Fibroblast of lung (primary cell): Measurements from ENCODE around the gene EEF1AKMT3. TPM values are rescaled to one million over a fixed set of nuclear protein-coding genes. Genes with fewer than 3 reads are reported as not detected.

Source experiments
- DNase-seq, 2 donors: peaks; one replicate each; pipeline versions ENCODE4 v3.0.0 to v3.0.0-alpha.2; 2010; ENCODE audit warnings: low read depth in 2 of 2
- H2AFZ ChIP-seq: 2 replicates; pipeline ENCODE4 v1.5.1; 2012; ENCODE audit warnings: low read length, control low read depth, inconsistent platforms
- H3K27ac ChIP-seq: 2 replicates; pipeline ENCODE4 v1.5.1; 2011; ENCODE audit warnings: low read length, control low read depth; ENCODE audit not compliant: insufficient read depth
- H3K27me3 ChIP-seq: 2 replicates; pipeline ENCODE4 v1.5.1; 2011; ENCODE audit warnings: mild to moderate bottlenecking, low read length; ENCODE audit not compliant: control insufficient read depth, insufficient read depth
- H3K36me3 ChIP-seq: 2 replicates; pipeline ENCODE4 v1.5.1; 2011; ENCODE audit warnings: low read length; ENCODE audit not compliant: control insufficient read depth, insufficient read depth
- H3K4me1 ChIP-seq: 2 replicates; pipeline ENCODE4 v1.5.1; 2011; ENCODE audit warnings: low read length; ENCODE audit not compliant: control insufficient read depth, insufficient read depth; ENCODE audit errors: extremely low read depth
- H3K4me2 ChIP-seq: 2 replicates; pipeline ENCODE4 v1.5.1; 2011; ENCODE audit warnings: low read length, control low read depth; ENCODE audit not compliant: insufficient read depth; ENCODE audit errors: extremely low read depth
- H3K4me3 ChIP-seq, 4 experiments: fragments of 200-600 bp in 1 of 4; sonication (generic) in 1 of 4; replicated peaks in 1 of 4; 2 replicates each; pipeline ENCODE4 v1.5.1; 2011 to 2016; ENCODE audit warnings: low read length in 4 of 4, low read depth in 3 of 4, mild to moderate bottlenecking in 3 of 4, control low read depth in 2 of 4, inconsistent platforms in 1 of 4, mixed read lengths in 1 of 4; ENCODE audit not compliant: insufficient read depth in 1 of 4; ENCODE audit errors: control extremely low read depth in 1 of 4
- H3K79me2 ChIP-seq: 2 replicates; pipeline ENCODE4 v1.5.1; 2012; ENCODE audit warnings: mild to moderate bottlenecking, low read length, inconsistent platforms; ENCODE audit not compliant: control insufficient read depth, insufficient read depth
- H3K9ac ChIP-seq: 2 replicates; pipeline ENCODE4 v1.5.1; 2011; ENCODE audit warnings: mild to moderate bottlenecking, low read length, control low read depth; ENCODE audit not compliant: insufficient read depth
- H3K9me3 ChIP-seq: 2 replicates; pipeline ENCODE4 v1.5.1; 2012; ENCODE audit warnings: low read depth, low read length; ENCODE audit not compliant: control insufficient read depth, insufficient read depth
- H4K20me1 ChIP-seq: 2 replicates; pipeline ENCODE4 v1.5.1; 2011; ENCODE audit warnings: low read length; ENCODE audit not compliant: control insufficient read depth, insufficient read depth; ENCODE audit errors: extremely low read depth
- CTCF ChIP-seq, 2 donors: IDR thresholded peaks in 1 of 2; conservative IDR thresholded peaks in 1 of 2; 1 replicate in 1 of 2; 2 replicates in 1 of 2; pipeline ENCODE4 v1.5.1; 2011 to 2012; ENCODE audit warnings: low read length in 2 of 2, control low read depth in 1 of 2, inconsistent platforms in 1 of 2, low read depth in 1 of 2, mild to moderate bottlenecking in 1 of 2
- EZH2 ChIP-seq: IDR thresholded peaks from 2 replicates; pipeline ENCODE4 v1.5.1; 2012; ENCODE audit warnings: low read length, control low read depth, mild to moderate bottlenecking; ENCODE audit errors: missing control alignments
- polyA plus RNA-seq, 2 donors: library from polyadenylated mRNA; depleted of rRNA in 1 of 2; stranded (reverse) in 1 of 2; unstranded in 1 of 2; fragments of >200 nt; gene quantifications; 2 replicates each; pipeline ENCODE4 v1.2.1, GENCODE V29; 2011 to 2012; ENCODE audit warnings: missing spikeins in 1 of 2
- total RNA-seq: library from RNA; depleted of rRNA; stranded (reverse); fragments of >200 nt; gene quantifications from 2 replicates; pipeline ENCODE4 v1.2.1, GENCODE V29; 2014

Gene EEF1AKMT3
- total and polyA plus RNA-seq, 2 donors (not counting 1 experiment from before 2014, with no cell fraction given) = 8.9 to 11.9 TPM

DNA sequence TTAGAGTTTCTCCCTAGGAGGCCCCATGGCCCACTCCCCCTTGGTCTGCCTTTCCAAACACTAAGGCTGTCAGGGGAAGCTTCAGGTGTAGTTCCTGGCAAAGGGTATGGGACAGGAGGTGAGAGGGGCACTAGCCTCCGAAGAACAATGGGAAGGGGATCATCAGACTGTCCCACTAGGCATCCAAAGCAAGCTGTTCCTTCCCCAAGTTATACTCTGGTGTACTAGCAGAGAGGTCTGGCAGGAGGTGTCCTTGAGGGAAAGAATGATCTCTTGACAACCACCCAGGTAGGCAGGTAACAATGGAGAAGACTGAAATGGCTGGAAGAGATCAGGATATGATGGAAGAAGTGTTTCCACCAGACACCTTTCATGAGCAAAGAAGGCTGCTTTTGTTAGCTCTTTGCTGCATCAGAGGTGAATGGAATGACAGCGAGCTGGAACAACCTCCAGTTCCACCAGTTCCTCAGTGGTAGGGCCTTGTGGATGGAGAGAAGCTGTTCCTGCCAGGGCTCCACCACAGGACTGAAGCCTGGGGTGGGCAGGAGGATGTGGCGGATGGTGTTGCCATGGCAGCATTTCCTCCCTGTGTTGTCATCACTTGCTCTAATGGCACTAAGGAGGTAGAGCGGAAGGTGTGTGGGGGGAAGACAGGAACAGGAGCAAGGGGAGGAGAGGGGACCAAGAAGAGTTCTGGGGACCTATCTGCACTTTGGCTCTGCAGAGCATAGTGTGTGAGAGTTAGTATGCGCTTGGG is 31.6 kb upstream of the EEF1AKMT3 start:
- Histone ChIP-seq H3K9me3 (no peaks in the 10 kb centered on the region), H2AFZ (no peak overlapping the region), H3K36me3 (no peaks in the 10 kb centered on the region), H3K27me3 (peaks cover 51% of the 10 kb centered on the region), H3K4me1 (peaks cover 2% of the 10 kb centered on the region), H3K27ac (no peak overlapping the region), H3K9ac (no peak overlapping the region), H3K4me3 (no peak overlapping the region), H4K20me1 (no peaks in the 10 kb centered on the region), H3K79me2 (peaks cover 2% of the 10 kb centered on the region), H3K4me2 (no peak overlapping the region)
- TF ChIP-seq CTCF (conservative IDR thresholded peaks at IDR 0.05 in 1 of 2, IDR thresholded peaks at IDR 0.05 in 1 of 2; ENCODE audit: low read depth in 1 of 2, low read length in 2 of 2) (no peak), EZH2 (no peak)
- DNase-seq = no peak

DNA sequence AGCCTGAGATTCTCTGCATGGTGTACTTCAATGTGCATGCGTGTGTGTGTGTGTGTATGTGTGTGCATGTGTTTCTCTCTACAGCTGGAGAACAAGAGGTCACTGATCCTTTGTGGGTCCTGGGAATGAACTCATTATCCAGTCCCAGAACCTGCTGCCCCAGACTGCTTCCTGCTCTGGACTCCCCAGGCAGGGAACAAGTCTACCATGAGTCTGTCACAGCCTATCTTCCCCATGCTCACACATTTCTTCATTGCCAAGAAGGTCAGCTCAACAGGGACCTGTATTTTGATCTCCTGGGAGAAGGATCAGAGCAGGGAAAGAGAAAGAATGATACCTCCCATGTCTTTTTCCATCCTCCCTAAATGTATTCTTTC is 31.0 kb upstream of the EEF1AKMT3 start:
- DNase-seq = no peak
- peaks cover 46% of the 10 kb centered on the region for H3K27me3 ChIP-seq

More for the DNA sequence above, 31.0 kb upstream of the EEF1AKMT3 start:
- Histone ChIP-seq H2AFZ (no peak overlapping the region), H3K27ac (no peak overlapping the region), H3K4me3 (no peak overlapping the region), H3K9ac (no peak overlapping the region), H3K9me3 (no peaks in the 10 kb centered on the region), H3K4me2 (no peak overlapping the region), H3K36me3 (peaks cover 2% of the 10 kb centered on the region), H3K79me2 (peaks cover 2% of the 10 kb centered on the region), H3K4me1 (peaks cover 2% of the 10 kb centered on the region), H4K20me1 (no peaks in the 10 kb centered on the region)
- TF ChIP-seq CTCF (conservative IDR thresholded peaks at IDR 0.05 in 1 of 2, IDR thresholded peaks at IDR 0.05 in 1 of 2; ENCODE audit: low read depth in 1 of 2, low read length in 2 of 2) (no peak), EZH2 (no peak)
